Retinal pigment epithelial cell (primary cell): ENCODE data around the gene FAM32A.
A peak's percentile ranks its signal among the peaks of the same experiment; 100 is the strongest.

ENCODE experiments used
- DNase-seq: peaks from one replicate; pipeline ENCODE4 v3.0.0-alpha.2; 2010; ENCODE audit warnings: low read depth
- H3K4me3 ChIP-seq: 2 replicates; pipeline ENCODE4 v1.5.1; 2011; ENCODE audit warnings: mild to moderate bottlenecking, low read length, control low read depth, moderate library complexity
- CTCF ChIP-seq: conservative IDR thresholded peaks from 2 replicates; pipeline ENCODE4 v1.5.1; 2011; ENCODE audit warnings: low read depth, low read length, control low read depth, inconsistent platforms

Gene FAM32A

DNA sequence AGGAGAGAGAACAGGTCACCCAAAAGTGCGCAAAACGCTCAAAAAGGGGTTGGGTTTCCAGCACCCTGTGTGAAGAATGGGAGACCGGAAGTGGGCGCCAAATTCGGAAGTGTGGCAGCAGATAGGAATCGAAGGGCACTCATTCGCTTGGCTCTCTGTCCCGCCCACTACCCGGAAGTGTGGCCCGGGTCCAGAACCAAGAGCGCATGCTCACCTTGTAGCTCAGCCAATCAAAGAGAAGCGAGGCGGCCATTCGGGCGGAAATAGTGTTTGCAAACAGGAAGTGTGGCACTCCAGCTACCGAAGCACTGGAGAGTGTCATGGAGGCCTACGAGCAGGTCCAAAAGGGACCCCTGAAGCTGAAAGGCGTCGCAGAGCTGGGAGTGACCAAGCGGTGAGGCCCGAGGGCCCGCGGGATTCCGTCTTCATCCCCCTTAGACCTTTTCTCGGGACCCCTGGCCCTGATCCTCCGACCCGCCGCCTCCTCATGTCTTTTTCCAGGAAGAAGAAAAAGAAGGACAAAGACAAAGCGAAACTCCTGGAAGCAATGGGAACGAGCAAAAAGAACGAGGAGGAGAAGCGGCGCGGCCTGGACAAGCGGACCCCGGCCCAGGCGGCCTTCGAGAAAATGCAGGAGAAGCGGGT, at the start of gene FAM32A:
TSS of gene FAM32A (plus strand) at position 288 of the 645 bp plus-strand sequence. CDS start at position 321, 33 bp downstream.
- peak within 1 kb of the TSS; percentile 99 for H3K4me3 ChIP-seq
- peak; percentile 96 for DNase-seq
- peak; percentile 11 for TF ChIP-seq CTCF

- TF ChIP-seq CTCF, result no peak
- H3K4me3 ChIP-seq, result no peak overlapping the region
Measured at GRCh38 chr19:16135430-16136127, 49.6 kb upstream of the FAM32A start.

DNA sequence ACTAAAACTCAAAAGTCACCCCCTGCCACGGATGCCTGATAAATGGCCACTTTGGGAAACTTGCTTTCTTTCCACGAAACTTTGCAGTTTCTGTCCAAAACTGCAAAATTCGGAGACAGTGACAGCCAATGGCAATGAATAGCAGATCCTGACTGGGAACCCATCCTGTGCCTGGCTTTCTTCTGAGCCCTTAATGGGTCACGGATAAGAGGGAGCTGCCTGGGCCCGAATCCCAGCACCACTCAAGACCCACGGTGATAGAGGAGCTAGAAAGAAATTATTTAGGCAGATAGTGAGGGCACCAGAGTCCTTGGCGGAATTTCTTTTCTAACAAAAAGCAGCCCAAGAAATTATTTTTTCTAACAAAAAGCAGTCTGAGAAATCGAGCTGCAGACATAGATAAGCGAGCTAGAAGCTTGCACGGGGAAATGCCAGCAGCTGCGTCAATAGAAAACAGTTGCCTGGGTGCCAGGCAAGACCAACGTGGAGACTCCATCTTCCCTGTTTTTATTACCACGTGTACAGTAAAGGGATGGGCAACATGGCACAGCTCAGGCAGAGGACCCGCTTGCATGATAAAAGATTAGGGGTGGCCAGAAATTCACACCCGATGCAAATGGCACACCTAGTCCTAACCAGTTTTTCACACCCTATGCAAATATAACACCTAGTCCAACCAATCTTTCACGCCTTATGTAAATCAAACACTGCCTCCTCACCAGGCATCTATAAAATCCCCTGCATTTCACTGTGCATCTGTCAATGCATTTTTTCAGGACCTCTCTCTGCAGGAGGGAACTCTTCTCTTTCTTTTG, 48.8 kb upstream of the FAM32A start:
- DNase-seq, result no peak
- H3K4me3 ChIP-seq, result no peak overlapping the region
- no peak for TF ChIP-seq CTCF

More at GRCh38 chr19:16135430-16136127, 49.6 kb upstream of the FAM32A start:
- no peak for DNase-seq

GRCh38 chr19:16139752-16140151, 45.5 kb upstream of the FAM32A start:
- H3K4me3 ChIP-seq, result no peak overlapping the region
- no peak for TF ChIP-seq CTCF
- no peak for DNase-seq

GRCh38 chr19:16141043-16141442, 44.2 kb upstream of the FAM32A start:
- no peak overlapping the region for H3K4me3 ChIP-seq
- DNase-seq, result no peak
- TF ChIP-seq CTCF, result no peak

DNA sequence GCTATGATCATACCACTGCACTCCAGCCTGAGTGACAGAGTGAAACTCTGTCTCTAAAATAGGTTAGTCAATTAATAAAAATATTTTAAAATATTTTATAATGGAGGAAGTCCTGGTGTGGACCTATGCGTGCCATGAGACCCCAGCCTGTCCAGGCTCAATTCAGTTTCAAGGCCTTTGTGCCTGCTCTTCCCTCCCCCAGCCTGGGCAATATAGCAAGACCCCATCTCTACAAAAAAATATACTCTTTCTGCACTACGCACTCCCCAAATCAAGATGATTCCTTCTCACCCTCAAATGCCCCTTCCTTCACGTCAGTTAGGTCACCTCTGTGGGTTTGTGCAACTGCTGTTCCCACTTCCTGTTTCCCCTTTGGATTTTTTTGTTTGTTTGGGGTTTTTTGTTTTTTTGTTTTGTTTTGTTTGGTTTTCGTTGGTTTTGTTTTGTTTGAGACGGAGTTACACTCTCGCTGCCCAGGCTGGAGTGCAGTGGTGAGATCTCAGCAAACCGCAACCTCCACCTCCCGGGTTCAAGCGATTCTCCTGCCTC, 43.1 kb upstream of the FAM32A start:
- no peak overlapping the region for H3K4me3 ChIP-seq
- TF ChIP-seq CTCF, result no peak
- DNase-seq, result no peak
